Measurements from ENCODE around the gene TARS2.

The TARS2 gene

DNA sequence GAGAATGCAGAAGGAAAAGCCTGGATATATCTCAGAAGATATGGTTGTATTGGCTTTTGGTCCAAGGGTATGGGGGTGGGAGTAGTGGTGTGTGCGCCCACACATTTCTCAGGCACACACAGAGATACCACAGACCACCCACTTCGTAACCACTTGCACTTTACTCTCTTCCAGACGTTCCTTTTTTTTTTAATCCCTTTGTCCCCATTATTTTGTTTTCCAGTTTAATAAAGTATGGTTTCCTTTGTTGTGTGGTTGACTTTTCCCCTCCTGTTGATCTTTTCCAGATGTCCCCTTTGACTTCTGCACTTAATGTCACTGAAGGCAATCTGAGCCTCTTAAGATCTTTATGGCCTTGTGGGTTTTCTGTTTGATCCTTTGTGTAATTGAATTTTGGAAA is 10.5 kb upstream of the TARS2 start:
- peaks cover 14% of the 10 kb centered on the region for H3K36me3 ChIP-seq (ENCODE audit: control insufficient read depth, insufficient read depth, low read length)
- no peaks in the 10 kb centered on the region for H3K27me3 ChIP-seq (replicated peaks; ENCODE audit: control insufficient read depth, insufficient read depth, low read length, poor library complexity, severe bottlenecking)
- H3K9me3 ChIP-seq (ENCODE audit: control insufficient read depth, low read length): no peaks in the 10 kb centered on the region
- H3K27ac ChIP-seq (ENCODE audit: insufficient read depth, low read length, poor library complexity, severe bottlenecking): no peak overlapping the region
- no peak overlapping the region for H3K4me3 ChIP-seq (ENCODE audit: insufficient read depth, low read depth, low read length, poor library complexity, severe bottlenecking)
- H3K4me1 ChIP-seq (ENCODE audit: control insufficient read depth, insufficient read depth, low read length, poor library complexity, severe bottlenecking): no peaks in the 10 kb centered on the region
- DNase-seq: no peak

- no peak for DNase-seq
- no peaks in the 10 kb centered on the region for H3K27me3 ChIP-seq (replicated peaks; ENCODE audit: control insufficient read depth, insufficient read depth, low read length, poor library complexity, severe bottlenecking)
- H3K9me3 ChIP-seq (ENCODE audit: control insufficient read depth, low read length): no peaks in the 10 kb centered on the region
- H3K4me3 ChIP-seq (ENCODE audit: insufficient read depth, low read depth, low read length, poor library complexity, severe bottlenecking): no peak overlapping the region
- no peaks in the 10 kb centered on the region for H3K4me1 ChIP-seq (ENCODE audit: control insufficient read depth, insufficient read depth, low read length, poor library complexity, severe bottlenecking)
- peaks cover 8% of the 10 kb centered on the region for H3K36me3 ChIP-seq (ENCODE audit: control insufficient read depth, insufficient read depth, low read length)
- H3K27ac ChIP-seq (ENCODE audit: insufficient read depth, low read length, poor library complexity, severe bottlenecking): no peak overlapping the region
Observed at GRCh38 chr1:150477320-150477719, 9.9 kb upstream of the TARS2 start.

GRCh38 chr1:150477733-150478132 is 9.5 kb upstream of the TARS2 start:
- DNase-seq: no peak
- Histone ChIP-seq H3K4me1 (ENCODE audit: control insufficient read depth, insufficient read depth, low read length, poor library complexity, severe bottlenecking) (no peaks in the 10 kb centered on the region), H3K4me3 (ENCODE audit: insufficient read depth, low read depth, low read length, poor library complexity, severe bottlenecking) (no peak overlapping the region), H3K9me3 (ENCODE audit: control insufficient read depth, low read length) (no peaks in the 10 kb centered on the region), H3K36me3 (ENCODE audit: control insufficient read depth, insufficient read depth, low read length) (peaks cover 4% of the 10 kb centered on the region), H3K27me3 (replicated peaks; ENCODE audit: control insufficient read depth, insufficient read depth, low read length, poor library complexity, severe bottlenecking) (no peaks in the 10 kb centered on the region), H3K27ac (ENCODE audit: insufficient read depth, low read length, poor library complexity, severe bottlenecking) (no peak overlapping the region)

DNA sequence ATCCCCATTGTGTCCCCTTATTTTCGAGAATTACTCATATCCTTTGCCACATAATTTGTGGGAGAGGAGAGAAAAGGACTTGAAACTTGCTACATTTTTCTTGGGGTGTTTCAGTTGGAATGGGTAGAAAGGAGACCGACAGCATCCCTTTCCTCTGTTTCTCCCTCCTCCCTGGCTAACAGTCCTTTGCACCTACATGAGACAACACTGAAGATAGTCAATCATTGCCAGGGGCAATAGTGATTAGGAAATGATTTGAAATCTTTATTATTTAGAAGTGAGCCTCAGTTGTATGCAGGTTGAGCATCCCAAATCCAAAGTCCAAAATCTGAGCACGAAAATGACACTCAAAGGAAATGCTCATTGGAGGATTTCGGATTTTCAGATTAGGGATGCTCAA is 7.8 kb upstream of the TARS2 start:
- Histone ChIP-seq H3K27me3 (replicated peaks; ENCODE audit: control insufficient read depth, insufficient read depth, low read length, poor library complexity, severe bottlenecking) (no peaks in the 10 kb centered on the region), H3K27ac (ENCODE audit: insufficient read depth, low read length, poor library complexity, severe bottlenecking) (no peak overlapping the region), H3K9me3 (ENCODE audit: control insufficient read depth, low read length) (no peaks in the 10 kb centered on the region), H3K4me3 (ENCODE audit: insufficient read depth, low read depth, low read length, poor library complexity, severe bottlenecking) (no peak overlapping the region), H3K36me3 (ENCODE audit: control insufficient read depth, insufficient read depth, low read length) (no peaks in the 10 kb centered on the region), H3K4me1 (ENCODE audit: control insufficient read depth, insufficient read depth, low read length, poor library complexity, severe bottlenecking) (no peaks in the 10 kb centered on the region)
- DNase-seq: no peak

- Histone ChIP-seq H3K4me1 (ENCODE audit: control insufficient read depth, insufficient read depth, low read length, poor library complexity, severe bottlenecking) (no peaks in the 10 kb centered on the region), H3K36me3 (ENCODE audit: control insufficient read depth, insufficient read depth, low read length) (no peaks in the 10 kb centered on the region), H3K9me3 (ENCODE audit: control insufficient read depth, low read length) (no peaks in the 10 kb centered on the region), H3K4me3 (ENCODE audit: insufficient read depth, low read depth, low read length, poor library complexity, severe bottlenecking) (no peak overlapping the region), H3K27ac (ENCODE audit: insufficient read depth, low read length, poor library complexity, severe bottlenecking) (no peak overlapping the region), H3K27me3 (replicated peaks; ENCODE audit: control insufficient read depth, insufficient read depth, low read length, poor library complexity, severe bottlenecking) (no peaks in the 10 kb centered on the region)
- no peak for DNase-seq
Observed at GRCh38 chr1:150479927-150480352, 7.3 kb upstream of the TARS2 start.

DNA sequence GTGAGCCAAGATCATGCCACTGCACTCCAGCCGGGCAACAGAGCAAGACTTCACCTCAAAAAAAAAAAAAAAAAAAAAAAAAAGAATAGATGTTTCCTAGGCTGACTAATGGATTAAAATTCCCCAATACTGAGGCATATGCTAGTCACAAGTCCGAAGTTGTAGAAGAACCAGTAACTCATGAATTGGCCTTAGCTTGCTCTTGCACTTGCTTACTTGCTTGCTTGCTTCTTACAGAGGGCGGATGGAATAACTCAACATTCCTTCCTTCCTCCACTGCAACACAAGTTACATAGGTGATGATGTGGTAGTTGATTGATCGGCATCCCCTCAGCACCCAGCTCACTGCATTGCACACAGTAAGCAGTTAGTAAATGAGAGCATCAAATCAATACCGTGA is 2.8 kb upstream of the TARS2 start:
- peaks cover 8% of the 10 kb centered on the region for H3K4me1 ChIP-seq (ENCODE audit: control insufficient read depth, insufficient read depth, low read length, poor library complexity, severe bottlenecking)
- H3K27me3 ChIP-seq (replicated peaks; ENCODE audit: control insufficient read depth, insufficient read depth, low read length, poor library complexity, severe bottlenecking): no peaks in the 10 kb centered on the region
- H3K27ac ChIP-seq (ENCODE audit: insufficient read depth, low read length, poor library complexity, severe bottlenecking): no peak overlapping the region
- H3K36me3 ChIP-seq (ENCODE audit: control insufficient read depth, insufficient read depth, low read length): peaks cover 5% of the 10 kb centered on the region
- no peak overlapping the region for H3K4me3 ChIP-seq (ENCODE audit: insufficient read depth, low read depth, low read length, poor library complexity, severe bottlenecking)
- H3K9me3 ChIP-seq (ENCODE audit: control insufficient read depth, low read length): no peaks in the 10 kb centered on the region
- DNase-seq: no peak

- Histone ChIP-seq H3K36me3 (ENCODE audit: control insufficient read depth, insufficient read depth, low read length) (peaks cover 5% of the 10 kb centered on the region), H3K4me3 (ENCODE audit: insufficient read depth, low read depth, low read length, poor library complexity, severe bottlenecking) (no peak overlapping the region), H3K27me3 (replicated peaks; ENCODE audit: control insufficient read depth, insufficient read depth, low read length, poor library complexity, severe bottlenecking) (no peaks in the 10 kb centered on the region), H3K9me3 (ENCODE audit: control insufficient read depth, low read length) (no peaks in the 10 kb centered on the region), H3K27ac (ENCODE audit: insufficient read depth, low read length, poor library complexity, severe bottlenecking) (no peak overlapping the region), H3K4me1 (ENCODE audit: control insufficient read depth, insufficient read depth, low read length, poor library complexity, severe bottlenecking) (peaks cover 8% of the 10 kb centered on the region)
- no peak for DNase-seq
Observed at GRCh38 chr1:150484861-150485260, 2.4 kb upstream of the TARS2 start.

DNA sequence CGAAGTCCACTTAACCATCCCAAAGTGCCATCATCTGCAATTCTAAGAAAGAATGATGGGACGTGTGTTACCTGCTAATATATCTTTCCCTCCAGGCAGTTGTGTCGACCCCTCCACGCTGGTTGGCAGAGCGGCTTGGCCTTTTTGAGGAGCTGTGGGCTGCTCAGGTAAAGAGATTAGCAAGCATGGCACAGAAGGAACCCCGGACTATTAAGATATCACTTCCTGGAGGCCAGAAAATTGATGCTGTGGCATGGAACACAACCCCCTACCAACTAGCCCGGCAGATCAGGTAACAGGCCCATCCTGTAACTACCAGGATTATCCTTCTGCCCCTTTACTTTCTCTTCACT is 520 bp downstream of the TARS2 start:
- DNase-seq: no peak
- Histone ChIP-seq H3K27ac (ENCODE audit: insufficient read depth, low read length, poor library complexity, severe bottlenecking) (peak overlapping the region; percentile 80), H3K36me3 (ENCODE audit: control insufficient read depth, insufficient read depth, low read length) (peaks cover 28% of the 10 kb centered on the region), H3K4me3 (ENCODE audit: insufficient read depth, low read depth, low read length, poor library complexity, severe bottlenecking) (peak overlapping the region; percentile 65), H3K4me1 (ENCODE audit: control insufficient read depth, insufficient read depth, low read length, poor library complexity, severe bottlenecking) (peaks cover 8% of the 10 kb centered on the region), H3K9me3 (ENCODE audit: control insufficient read depth, low read length) (no peaks in the 10 kb centered on the region), H3K27me3 (replicated peaks; ENCODE audit: control insufficient read depth, insufficient read depth, low read length, poor library complexity, severe bottlenecking) (no peaks in the 10 kb centered on the region)

DNA sequence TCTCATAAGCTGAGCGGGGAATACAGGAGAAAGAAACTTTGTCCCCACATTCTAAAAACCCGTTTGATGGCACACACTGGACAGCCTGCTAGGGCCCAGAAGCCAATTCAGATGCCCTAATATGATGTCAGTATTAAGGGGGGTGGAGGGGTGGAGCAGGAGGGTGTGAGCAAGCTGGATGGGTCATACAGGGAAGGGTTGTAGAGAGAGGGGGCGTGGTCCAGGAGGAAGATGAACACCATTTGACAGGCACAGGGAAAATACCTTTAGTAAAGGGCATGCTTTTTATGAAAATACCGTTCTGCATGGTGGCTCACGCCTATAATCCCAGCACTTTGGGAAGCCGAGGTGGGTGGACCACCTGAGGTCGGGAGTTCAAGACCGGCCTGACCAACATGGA is 6.0 kb downstream of the TARS2 start:
- Histone ChIP-seq H3K27ac (ENCODE audit: insufficient read depth, low read length, poor library complexity, severe bottlenecking) (no peak overlapping the region), H3K4me1 (ENCODE audit: control insufficient read depth, insufficient read depth, low read length, poor library complexity, severe bottlenecking) (peaks cover 2% of the 10 kb centered on the region), H3K4me3 (ENCODE audit: insufficient read depth, low read depth, low read length, poor library complexity, severe bottlenecking) (no peak overlapping the region), H3K36me3 (ENCODE audit: control insufficient read depth, insufficient read depth, low read length) (peaks cover 43% of the 10 kb centered on the region), H3K27me3 (replicated peaks; ENCODE audit: control insufficient read depth, insufficient read depth, low read length, poor library complexity, severe bottlenecking) (no peaks in the 10 kb centered on the region), H3K9me3 (ENCODE audit: control insufficient read depth, low read length) (no peaks in the 10 kb centered on the region)
- DNase-seq: no peak

- Histone ChIP-seq H3K27me3 (replicated peaks; ENCODE audit: control insufficient read depth, insufficient read depth, low read length, poor library complexity, severe bottlenecking) (no peaks in the 10 kb centered on the region), H3K4me1 (ENCODE audit: control insufficient read depth, insufficient read depth, low read length, poor library complexity, severe bottlenecking) (no peaks in the 10 kb centered on the region), H3K36me3 (ENCODE audit: control insufficient read depth, insufficient read depth, low read length) (peaks cover 25% of the 10 kb centered on the region), H3K9me3 (ENCODE audit: control insufficient read depth, low read length) (no peaks in the 10 kb centered on the region), H3K4me3 (ENCODE audit: insufficient read depth, low read depth, low read length, poor library complexity, severe bottlenecking) (no peak overlapping the region), H3K27ac (ENCODE audit: insufficient read depth, low read length, poor library complexity, severe bottlenecking) (no peak overlapping the region)
- DNase-seq: no peak
Observed at GRCh38 chr1:150498342-150498741, 11.1 kb downstream of the TARS2 start.

GRCh38 chr1:150505431-150505830 is 18.2 kb downstream of the TARS2 start:
- Histone ChIP-seq H3K27me3 (replicated peaks; ENCODE audit: control insufficient read depth, insufficient read depth, low read length, poor library complexity, severe bottlenecking) (no peaks in the 10 kb centered on the region), H3K4me3 (ENCODE audit: insufficient read depth, low read depth, low read length, poor library complexity, severe bottlenecking) (no peak overlapping the region), H3K9me3 (ENCODE audit: control insufficient read depth, low read length) (no peaks in the 10 kb centered on the region), H3K4me1 (ENCODE audit: control insufficient read depth, insufficient read depth, low read length, poor library complexity, severe bottlenecking) (no peaks in the 10 kb centered on the region), H3K36me3 (ENCODE audit: control insufficient read depth, insufficient read depth, low read length) (peaks cover 28% of the 10 kb centered on the region), H3K27ac (ENCODE audit: insufficient read depth, low read length, poor library complexity, severe bottlenecking) (no peak overlapping the region)
- no peak for DNase-seq
